Measurements from ENCODE around the gene INSM1.
"Not testable (repeated sequence)": the region's sequence is repeated elsewhere in the genome, so short reads cannot be mapped to it uniquely, and the experiment has no call there.

The INSM1 gene

GRCh38 chr20:20344476-20344875, 23.4 kb upstream of the INSM1 start:
- Histone ChIP-seq H3K4me1 (ENCODE audit: low read depth, poor library complexity, severe bottlenecking) (no peaks in the 10 kb centered on the region), H3K27me3 (ENCODE audit: insufficient read depth, low read depth) (no peaks in the 10 kb centered on the region), H3K4me3 (IDR thresholded peaks at IDR 0.05; ENCODE audit: insufficient read depth, low read depth, low read length) (no peak overlapping the region), H3K4me2 (no peak overlapping the region), H4K20me1 (ENCODE audit: insufficient read depth) (no peaks in the 10 kb centered on the region), H3K27ac (no peak overlapping the region), H3K9ac (no peak overlapping the region), H3K36me3 (ENCODE audit: insufficient read depth) (no peaks in the 10 kb centered on the region), H3K79me2 (ENCODE audit: insufficient read depth, low read depth) (no peaks in the 10 kb centered on the region), H2AFZ (ENCODE audit: low read depth) (no peak overlapping the region)
- TF ChIP-seq CTCF (conservative IDR thresholded peaks at IDR 0.05; ENCODE audit: low read depth, low read length) = no peak

GRCh38 chr20:20353576-20353975, 14.3 kb upstream of the INSM1 start:
- H3K36me3 ChIP-seq (ENCODE audit: insufficient read depth) = no peaks in the 10 kb centered on the region
- no peak overlapping the region for H3K27ac ChIP-seq
- H3K4me3 ChIP-seq (IDR thresholded peaks at IDR 0.05; ENCODE audit: insufficient read depth, low read depth, low read length) = no peak overlapping the region
- H3K27me3 ChIP-seq (ENCODE audit: insufficient read depth, low read depth) = no peaks in the 10 kb centered on the region
- H4K20me1 ChIP-seq (ENCODE audit: insufficient read depth) = no peaks in the 10 kb centered on the region
- no peak overlapping the region for H3K9ac ChIP-seq
- TF ChIP-seq CTCF (conservative IDR thresholded peaks at IDR 0.05; ENCODE audit: low read depth, low read length) = no peak
- H2AFZ ChIP-seq (ENCODE audit: low read depth) = no peak overlapping the region
- no peak overlapping the region for H3K4me2 ChIP-seq
- no peaks in the 10 kb centered on the region for H3K79me2 ChIP-seq (ENCODE audit: insufficient read depth, low read depth)
- H3K4me1 ChIP-seq (ENCODE audit: low read depth, poor library complexity, severe bottlenecking) = peaks cover 1% of the 10 kb centered on the region

- H3K27ac ChIP-seq = not testable (repeated sequence)
Observed at GRCh38 chr20:20355503-20355902, 12.4 kb upstream of the INSM1 start.

GRCh38 chr20:20358801-20359200, 9.1 kb upstream of the INSM1 start:
- no peak overlapping the region for H3K9ac ChIP-seq
- H3K4me2 ChIP-seq = no peak overlapping the region
- H4K20me1 ChIP-seq (ENCODE audit: insufficient read depth) = no peaks in the 10 kb centered on the region
- no peaks in the 10 kb centered on the region for H3K79me2 ChIP-seq (ENCODE audit: insufficient read depth, low read depth)
- H3K27ac ChIP-seq = no peak overlapping the region
- H2AFZ ChIP-seq (ENCODE audit: low read depth) = no peak overlapping the region
- no peak overlapping the region for H3K4me3 ChIP-seq (IDR thresholded peaks at IDR 0.05; ENCODE audit: insufficient read depth, low read depth, low read length)
- peaks cover 7% of the 10 kb centered on the region for H3K4me1 ChIP-seq (ENCODE audit: low read depth, poor library complexity, severe bottlenecking)
- no peaks in the 10 kb centered on the region for H3K36me3 ChIP-seq (ENCODE audit: insufficient read depth)
- TF ChIP-seq CTCF (conservative IDR thresholded peaks at IDR 0.05; ENCODE audit: low read depth, low read length) = no peak
- no peaks in the 10 kb centered on the region for H3K27me3 ChIP-seq (ENCODE audit: insufficient read depth, low read depth)

More at GRCh38 chr20:20355503-20355902, 12.4 kb upstream of the INSM1 start:
- H2AFZ ChIP-seq (ENCODE audit: low read depth); H4K20me1 ChIP-seq (ENCODE audit: insufficient read depth); H3K36me3 ChIP-seq (ENCODE audit: insufficient read depth); H3K79me2 ChIP-seq (ENCODE audit: insufficient read depth, low read depth); H3K27me3 ChIP-seq (ENCODE audit: insufficient read depth, low read depth); H3K9ac ChIP-seq; H3K4me1 ChIP-seq (ENCODE audit: low read depth, poor library complexity, severe bottlenecking); H3K4me3 ChIP-seq (IDR thresholded peaks at IDR 0.05; ENCODE audit: insufficient read depth, low read depth, low read length); H3K4me2 ChIP-seq: not testable (repeated sequence)

GRCh38 chr20:20359628-20360027, 8.3 kb upstream of the INSM1 start:
- Histone ChIP-seq H3K27ac (no peak overlapping the region), H3K4me3 (IDR thresholded peaks at IDR 0.05; ENCODE audit: insufficient read depth, low read depth, low read length) (no peak overlapping the region), H4K20me1 (ENCODE audit: insufficient read depth) (no peaks in the 10 kb centered on the region), H3K4me2 (no peak overlapping the region), H2AFZ (ENCODE audit: low read depth) (no peak overlapping the region), H3K9ac (no peak overlapping the region), H3K36me3 (ENCODE audit: insufficient read depth) (no peaks in the 10 kb centered on the region), H3K27me3 (ENCODE audit: insufficient read depth, low read depth) (no peaks in the 10 kb centered on the region), H3K4me1 (ENCODE audit: low read depth, poor library complexity, severe bottlenecking) (peaks cover 7% of the 10 kb centered on the region), H3K79me2 (ENCODE audit: insufficient read depth, low read depth) (no peaks in the 10 kb centered on the region)
- TF ChIP-seq CTCF (conservative IDR thresholded peaks at IDR 0.05; ENCODE audit: low read depth, low read length) = no peak

Data from KMS-11 (cell line).